GM12892 (cell line): ENCODE measurements around the gene SH2D5.

Experiments used
- DNase-seq: peaks from one replicate; pipeline ENCODE4 v3.0.0; 2011; ENCODE audit not compliant: insufficient read length
- FAIRE-seq: peaks from 2 replicates; lab custom pipeline; 2011; peaks lifted over from hg19 to GRCh38; lab: Jason Lieb, UNC
- POLR2A ChIP-seq: IDR thresholded peaks from 2 replicates; pipeline ENCODE4 v1.6.1; 2011; ENCODE audit warnings: low read depth, low read length, control low read depth
- POLR2AphosphoS5 ChIP-seq: IDR thresholded peaks from 2 replicates; pipeline ENCODE4 v1.6.1; 2011; ENCODE audit warnings: low read depth, low read length, control low read depth
- TAF1 ChIP-seq: IDR thresholded peaks from 2 replicates; pipeline ENCODE4 v1.6.1; 2011; ENCODE audit warnings: low read depth, mild to moderate bottlenecking, control low read depth, low read length, borderline replicate concordance

Gene SH2D5

DNA sequence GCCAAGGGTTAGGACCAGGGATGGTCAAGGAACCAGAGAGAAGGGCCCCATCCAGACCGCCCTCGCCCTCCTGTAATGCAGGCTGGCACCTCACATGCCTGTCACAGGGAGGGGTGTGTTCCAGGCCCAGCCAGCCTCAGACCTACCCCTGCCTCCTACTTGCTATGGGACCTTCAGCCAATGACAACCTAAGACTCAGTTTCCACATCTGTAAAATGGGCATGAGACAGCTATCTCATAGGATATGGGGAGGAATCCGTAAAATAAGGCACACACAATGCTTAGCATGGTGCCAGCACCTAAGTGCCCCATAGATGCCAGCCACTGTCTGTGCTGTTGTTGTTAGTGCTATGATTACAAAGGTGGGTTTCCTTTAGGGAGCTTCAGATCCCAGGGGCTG lies 22.6 kb downstream of the SH2D5 start:
- FAIRE-seq (no peak), DNase-seq (no peak)
- TF ChIP-seq TAF1 (no peak), POLR2A (no peak), POLR2AphosphoS5 (no peak)

- TF ChIP-seq TAF1 (no peak), POLR2AphosphoS5 (no peak), POLR2A (no peak)
- no peak for DNase-seq
- no peak for FAIRE-seq
Measured at GRCh38 chr1:20708891-20709290, 23.6 kb downstream of the SH2D5 start.

DNA sequence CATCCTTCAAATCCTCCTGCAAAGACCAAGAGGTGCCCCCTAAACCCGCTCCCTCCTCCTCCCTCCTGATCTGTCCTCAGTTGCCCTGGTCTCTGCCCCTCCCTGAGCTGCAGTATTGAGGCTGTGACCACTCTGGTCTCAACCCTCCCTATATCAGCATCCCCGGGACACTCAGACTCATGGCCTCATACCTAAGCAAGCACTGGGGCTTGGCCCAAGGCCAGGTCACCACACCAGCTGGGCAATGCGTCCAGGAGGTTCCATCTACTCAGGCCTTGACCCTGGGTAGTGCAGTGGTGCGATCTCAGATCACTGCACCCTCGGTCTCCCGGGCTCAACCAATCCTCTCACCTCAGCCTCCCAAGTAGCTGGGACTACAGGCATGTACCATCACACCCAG lies 24.4 kb downstream of the SH2D5 start:
- no peak for DNase-seq
- no peak for FAIRE-seq
- TF ChIP-seq POLR2A (no peak), POLR2AphosphoS5 (no peak), TAF1 (no peak)

DNA sequence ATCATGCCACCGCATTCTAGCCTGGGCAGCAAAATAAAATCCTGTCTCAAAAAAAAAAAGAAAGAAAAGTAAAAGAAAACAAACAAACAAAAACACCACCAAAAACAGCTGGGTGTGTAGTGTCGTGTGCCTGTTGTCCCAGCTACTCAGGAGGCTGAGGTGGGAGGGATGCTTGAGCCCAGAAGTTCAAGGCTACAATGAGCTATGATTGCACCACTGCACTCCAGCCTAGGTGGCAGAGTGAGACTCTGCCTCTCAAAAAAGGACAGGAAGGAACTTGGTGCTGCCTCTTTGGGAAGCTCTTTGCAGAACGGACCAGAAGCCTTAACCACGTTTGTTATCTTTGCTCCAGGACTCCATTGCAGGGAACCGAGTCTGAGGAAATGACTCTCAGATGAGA lies 25.7 kb downstream of the SH2D5 start:
- DNase-seq (no peak), FAIRE-seq (no peak)
- no peak for TF ChIP-seq POLR2AphosphoS5
- TF ChIP-seq TAF1 = no peak
- TF ChIP-seq POLR2A = no peak

DNA sequence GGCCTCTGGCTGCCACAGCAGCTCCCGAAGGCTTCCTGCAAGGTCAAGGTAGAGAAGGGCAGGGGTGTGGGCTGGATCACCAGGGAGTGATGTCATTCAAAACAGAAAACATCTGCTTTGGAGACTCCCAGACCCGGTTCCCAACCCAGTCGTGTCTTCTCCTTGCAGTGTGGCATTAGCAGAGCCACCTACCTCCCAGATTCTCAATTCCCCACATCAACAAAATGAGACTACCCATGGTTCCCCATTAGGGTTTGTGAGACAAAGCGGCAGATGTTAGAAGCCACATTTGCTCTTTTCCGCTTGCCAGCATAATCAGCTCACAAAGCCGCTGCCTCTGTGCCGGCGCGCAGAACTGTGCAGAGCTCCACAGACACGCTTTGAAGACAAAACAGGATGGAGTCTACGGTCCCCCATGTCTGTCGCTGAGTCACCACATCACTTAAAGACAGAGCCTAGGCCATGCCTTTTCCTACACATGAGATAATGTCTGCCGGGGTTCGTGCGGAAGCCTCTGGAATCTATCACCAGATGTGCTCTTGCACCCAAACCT lies 27.2 kb downstream of the SH2D5 start:
- no peak for DNase-seq
- TF ChIP-seq POLR2A = no peak
- TF ChIP-seq POLR2AphosphoS5 = no peak
- TF ChIP-seq TAF1 = no peak
- FAIRE-seq = no peak

DNA sequence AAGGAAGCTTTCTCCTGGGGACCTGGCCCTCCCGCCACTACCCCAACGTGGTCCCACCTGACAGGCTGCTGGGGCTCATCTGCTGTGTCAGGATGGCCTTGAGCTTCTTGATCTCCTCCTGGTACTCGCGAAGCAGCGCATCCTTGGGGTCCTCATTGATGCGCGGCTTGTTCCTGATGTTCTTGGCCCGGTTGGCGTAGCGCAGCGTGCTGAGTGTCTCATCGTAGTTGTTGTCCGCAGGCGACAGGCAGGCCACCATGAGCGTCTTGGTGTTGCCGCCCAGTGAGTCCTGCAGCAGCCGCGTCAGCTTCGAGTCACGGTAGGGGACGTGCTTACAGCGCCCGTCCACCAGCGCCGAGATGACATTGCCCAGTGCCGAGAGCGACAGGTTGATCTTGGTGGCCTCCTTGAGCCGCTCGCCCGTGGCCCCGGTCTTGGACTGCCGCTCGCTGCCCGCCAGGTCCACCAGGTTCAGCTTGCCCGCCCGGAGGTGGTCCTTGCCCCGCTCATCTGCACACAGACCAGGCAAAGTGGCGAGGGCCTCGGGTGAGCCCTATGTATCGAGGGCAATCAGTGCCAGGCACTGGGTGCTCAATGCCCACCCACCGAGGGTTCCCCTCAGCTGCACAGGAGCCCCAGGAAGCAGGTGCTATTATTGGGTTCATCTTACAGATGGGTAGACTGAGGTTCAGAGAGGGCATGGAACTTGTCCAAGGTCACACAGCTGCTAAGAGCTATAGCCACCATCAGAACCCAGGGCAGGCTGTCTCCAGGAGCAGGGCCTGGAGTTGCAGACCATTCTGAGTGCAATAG lies 27.9 kb downstream of the SH2D5 start:
- FAIRE-seq = no peak
- TF ChIP-seq TAF1 (no peak), POLR2AphosphoS5 (no peak), POLR2A (no peak)

GRCh38 chr1:20703124-20703756 lies 29.3 kb downstream of the SH2D5 start:
- TF ChIP-seq POLR2AphosphoS5 (no peak), POLR2A (no peak), TAF1 (no peak)
- FAIRE-seq (no peak), DNase-seq (no peak)

More for the DNA sequence above, 27.9 kb downstream of the SH2D5 start:
- no peak for DNase-seq

DNA sequence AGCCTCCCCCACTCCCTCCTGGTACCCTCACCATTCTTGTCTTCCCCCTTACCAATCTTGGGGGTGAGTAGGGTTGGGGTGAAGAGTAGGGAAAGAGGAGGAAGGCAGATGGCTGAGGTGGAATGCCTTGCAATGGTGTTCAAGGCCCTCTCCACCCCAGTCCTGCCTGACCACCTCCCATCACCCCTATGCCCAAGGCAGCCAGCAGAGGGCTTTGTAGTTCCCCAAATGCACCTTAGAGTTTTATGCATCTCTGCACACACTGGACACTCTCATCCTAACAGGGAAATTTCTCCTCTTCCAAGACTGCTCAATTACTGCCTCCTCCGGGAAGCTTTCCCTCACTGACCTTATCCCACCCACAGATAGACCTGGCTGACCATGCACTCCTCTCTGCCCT lies 30.1 kb downstream of the SH2D5 start:
- FAIRE-seq (no peak), DNase-seq (no peak)
- TF ChIP-seq TAF1 (no peak), POLR2A (no peak), POLR2AphosphoS5 (no peak)

DNA sequence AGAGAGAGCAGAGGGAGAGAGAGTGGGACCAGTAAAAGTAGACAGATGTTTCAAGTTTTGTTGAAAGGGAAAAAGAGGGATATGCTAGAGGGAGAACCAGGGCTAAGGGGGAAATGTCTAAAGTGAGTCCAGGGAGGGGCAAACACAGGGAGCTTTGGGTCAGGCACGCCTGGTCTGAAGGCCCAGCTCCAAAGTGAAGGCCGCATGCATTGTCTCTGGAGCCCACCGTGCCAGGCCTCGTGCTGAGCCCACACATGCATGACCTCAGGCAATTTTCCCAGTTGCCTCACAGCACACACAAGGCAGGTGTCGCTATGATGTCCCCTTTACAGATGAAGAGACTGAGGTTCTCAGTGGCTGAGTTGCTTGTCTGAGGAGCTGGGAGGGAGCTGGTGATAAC lies 30.7 kb downstream of the SH2D5 start:
- FAIRE-seq (no peak), DNase-seq (no peak)
- no peak for TF ChIP-seq TAF1
- TF ChIP-seq POLR2A = no peak
- no peak for TF ChIP-seq POLR2AphosphoS5

- no peak for TF ChIP-seq POLR2A
- TF ChIP-seq POLR2AphosphoS5 = no peak
- TF ChIP-seq TAF1 = no peak
- DNase-seq = no peak
- FAIRE-seq = no peak
Measured at GRCh38 chr1:20701446-20701845, 31.1 kb downstream of the SH2D5 start.

DNA sequence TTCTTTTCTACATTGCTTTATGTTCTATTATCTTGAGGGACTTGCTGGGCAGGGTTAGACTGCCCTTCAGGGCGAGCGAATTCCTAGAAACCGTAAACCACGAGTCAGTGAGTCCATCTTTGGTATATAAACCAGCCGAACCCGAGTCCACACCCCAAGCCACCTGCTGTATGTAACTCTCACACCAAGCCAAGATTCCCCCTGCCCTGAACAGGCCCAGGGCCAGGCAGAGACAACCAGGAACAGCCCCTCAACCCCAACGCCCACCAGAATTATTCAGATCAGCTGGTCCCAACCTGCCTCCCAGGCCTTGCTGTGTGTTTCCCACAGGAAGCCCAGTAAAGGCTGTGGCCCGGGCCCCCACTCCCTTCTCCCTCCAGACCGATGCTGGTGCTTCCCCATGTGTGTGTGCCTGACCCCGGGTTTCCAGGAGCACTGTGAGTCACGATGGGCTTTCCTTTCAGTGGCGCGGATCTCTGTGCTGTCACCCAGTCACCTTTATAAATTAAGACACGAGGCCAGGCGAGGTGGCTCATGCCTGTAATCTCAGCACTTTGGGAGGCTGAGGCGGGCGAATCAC lies 31.8 kb downstream of the SH2D5 start:
- DNase-seq = no peak
- TF ChIP-seq POLR2A (no peak), TAF1 (no peak), POLR2AphosphoS5 (no peak)
- no peak for FAIRE-seq

DNA sequence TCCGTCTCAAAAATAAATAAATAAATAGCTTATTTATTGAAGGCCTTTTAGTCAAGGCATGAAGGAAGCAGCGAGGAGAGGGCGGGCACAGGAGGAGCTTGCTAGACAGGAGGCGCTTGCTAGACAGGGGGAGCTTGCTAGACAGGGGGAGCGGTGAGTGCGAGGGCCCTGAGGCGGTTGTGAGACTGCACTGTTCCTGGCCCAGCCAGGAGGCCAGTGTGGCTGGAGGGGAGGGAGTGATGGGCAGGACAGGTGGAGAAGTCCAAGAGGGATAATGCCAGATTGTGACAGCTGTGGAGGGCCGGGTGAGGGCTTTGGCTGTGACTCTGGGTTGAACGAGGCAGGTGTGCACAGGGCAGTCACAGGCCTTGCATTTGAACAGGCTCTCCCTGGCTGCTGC lies 32.9 kb downstream of the SH2D5 start:
- FAIRE-seq (no peak), DNase-seq (no peak)
- no peak for TF ChIP-seq POLR2AphosphoS5
- no peak for TF ChIP-seq TAF1
- no peak for TF ChIP-seq POLR2A
